Lower leg skin (tissue), 3 donors: ENCODE measurements around the gene HIP1R.

Experiments used
- POLR2A ChIP-seq, 2 donors: fragments of 450-650 bp; IDR thresholded peaks; one replicate each; pipeline ENCODE4 v1.6.1; 2016 to 2017; ENCODE audit warnings: antibody characterized with exemption in 2 of 2, mild to moderate bottlenecking in 1 of 2, moderate library complexity in 1 of 2
- TF ChIP-seq, protein P1 (sequence below), 3 donors: fragments of 450-650 bp; IDR thresholded peaks; one replicate each; pipeline ENCODE4 v1.5.1; 2016; ENCODE audit warnings: antibody characterized with exemption in 3 of 3, mild to moderate bottlenecking in 3 of 3, moderate library complexity in 2 of 3

GRCh38 chr12:122866950-122867607, 31.8 kb downstream of the HIP1R start:
- TF ChIP-seq, protein P1, sequence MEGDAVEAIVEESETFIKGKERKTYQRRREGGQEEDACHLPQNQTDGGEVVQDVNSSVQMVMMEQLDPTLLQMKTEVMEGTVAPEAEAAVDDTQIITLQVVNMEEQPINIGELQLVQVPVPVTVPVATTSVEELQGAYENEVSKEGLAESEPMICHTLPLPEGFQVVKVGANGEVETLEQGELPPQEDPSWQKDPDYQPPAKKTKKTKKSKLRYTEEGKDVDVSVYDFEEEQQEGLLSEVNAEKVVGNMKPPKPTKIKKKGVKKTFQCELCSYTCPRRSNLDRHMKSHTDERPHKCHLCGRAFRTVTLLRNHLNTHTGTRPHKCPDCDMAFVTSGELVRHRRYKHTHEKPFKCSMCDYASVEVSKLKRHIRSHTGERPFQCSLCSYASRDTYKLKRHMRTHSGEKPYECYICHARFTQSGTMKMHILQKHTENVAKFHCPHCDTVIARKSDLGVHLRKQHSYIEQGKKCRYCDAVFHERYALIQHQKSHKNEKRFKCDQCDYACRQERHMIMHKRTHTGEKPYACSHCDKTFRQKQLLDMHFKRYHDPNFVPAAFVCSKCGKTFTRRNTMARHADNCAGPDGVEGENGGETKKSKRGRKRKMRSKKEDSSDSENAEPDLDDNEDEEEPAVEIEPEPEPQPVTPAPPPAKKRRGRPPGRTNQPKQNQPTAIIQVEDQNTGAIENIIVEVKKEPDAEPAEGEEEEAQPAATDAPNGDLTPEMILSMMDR (IDR thresholded peaks at IDR 0.05) = no peak
- no peak for TF ChIP-seq POLR2A (IDR thresholded peaks at IDR 0.05)
